ENCODE data around the gene TGM4. TPM values are rescaled to one million over a fixed set of nuclear protein-coding genes. Genes with fewer than 3 reads are reported as not detected.

TGM4 gene
- total RNA-seq, 1 donor from 2014 or later = 0.18 TPM

DNA sequence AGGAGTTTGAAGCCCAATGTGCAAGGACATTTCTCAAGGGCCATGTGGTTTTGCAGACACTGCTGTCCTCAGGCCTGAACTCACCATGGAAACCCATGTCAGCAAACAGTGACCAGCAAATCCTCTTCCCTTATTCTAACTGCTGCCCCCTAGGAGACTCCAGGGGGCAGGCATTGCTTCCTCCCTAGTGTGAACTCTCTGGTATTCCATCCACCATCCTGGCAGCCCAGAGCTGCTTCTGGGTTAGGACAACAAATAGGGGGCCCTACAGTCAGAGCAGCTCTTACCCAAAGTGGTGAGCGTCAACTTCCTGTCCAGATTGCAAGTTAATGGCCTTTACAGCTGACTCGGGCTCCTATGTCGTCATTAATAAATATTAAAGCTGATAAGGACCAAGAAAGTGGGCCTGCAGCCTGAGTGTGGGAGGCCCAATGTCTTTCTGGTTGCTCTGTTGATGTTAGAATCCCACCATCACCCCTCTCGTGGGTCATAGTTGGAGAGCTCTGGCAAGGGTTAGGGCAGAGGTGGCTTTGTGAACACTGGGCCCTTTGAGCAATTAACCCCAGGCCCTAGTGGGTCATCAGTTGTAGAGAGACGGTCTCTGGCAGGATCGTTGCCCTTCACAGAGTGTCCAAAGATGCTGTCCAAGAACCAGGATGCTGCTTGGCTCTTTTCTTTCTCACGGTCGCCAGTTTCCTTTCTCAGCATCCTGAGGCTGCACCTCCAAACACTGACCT lies 41.5 kb downstream of the TGM4 start:
- Histone ChIP-seq H3K27ac (ENCODE audit: low read depth, low read length) (no peak overlapping the region), H3K4me1 (ENCODE audit: insufficient read depth, low read length) (no peaks in the 10 kb centered on the region), H4K20me1 (ENCODE audit: insufficient read depth, low read length) (no peaks in the 10 kb centered on the region), H3K36me3 (ENCODE audit: insufficient read depth, low read length) (no peaks in the 10 kb centered on the region), H2AFZ (ENCODE audit: low read depth, low read length) (no peak overlapping the region), H3K27me3 (ENCODE audit: insufficient read depth, low read length) (no peaks in the 10 kb centered on the region), H3K4me3 (ENCODE audit: insufficient read depth, low read depth, low read length) (no peak overlapping the region), H3K9ac (ENCODE audit: low read length) (no peak overlapping the region), H3K9me3 (ENCODE audit: insufficient read depth, low read depth, low read length) (peaks cover 4% of the 10 kb centered on the region), H3K4me2 (ENCODE audit: low read length) (no peak overlapping the region), H3K79me2 (ENCODE audit: insufficient read depth, low read length) (no peaks in the 10 kb centered on the region)
- Mint-ChIP-seq H3K36me3 (ENCODE audit: low read depth, unreplicated experiment) (peaks cover 17% of the 10 kb centered on the region), H3K9me3 (ENCODE audit: unreplicated experiment) (peaks cover 18% of the 10 kb centered on the region), H3K4me3 (ENCODE audit: unreplicated experiment) (no peak overlapping the region), H3K27ac (ENCODE audit: unreplicated experiment) (no peak overlapping the region), H3K27me3 (ENCODE audit: low read depth, unreplicated experiment) (no peaks in the 10 kb centered on the region), H3K4me1 (ENCODE audit: low read depth, unreplicated experiment) (no peaks in the 10 kb centered on the region)
- DNase-seq (ENCODE audit: low read depth) = no peak
- FAIRE-seq = no peak
- TF ChIP-seq, protein P1, sequence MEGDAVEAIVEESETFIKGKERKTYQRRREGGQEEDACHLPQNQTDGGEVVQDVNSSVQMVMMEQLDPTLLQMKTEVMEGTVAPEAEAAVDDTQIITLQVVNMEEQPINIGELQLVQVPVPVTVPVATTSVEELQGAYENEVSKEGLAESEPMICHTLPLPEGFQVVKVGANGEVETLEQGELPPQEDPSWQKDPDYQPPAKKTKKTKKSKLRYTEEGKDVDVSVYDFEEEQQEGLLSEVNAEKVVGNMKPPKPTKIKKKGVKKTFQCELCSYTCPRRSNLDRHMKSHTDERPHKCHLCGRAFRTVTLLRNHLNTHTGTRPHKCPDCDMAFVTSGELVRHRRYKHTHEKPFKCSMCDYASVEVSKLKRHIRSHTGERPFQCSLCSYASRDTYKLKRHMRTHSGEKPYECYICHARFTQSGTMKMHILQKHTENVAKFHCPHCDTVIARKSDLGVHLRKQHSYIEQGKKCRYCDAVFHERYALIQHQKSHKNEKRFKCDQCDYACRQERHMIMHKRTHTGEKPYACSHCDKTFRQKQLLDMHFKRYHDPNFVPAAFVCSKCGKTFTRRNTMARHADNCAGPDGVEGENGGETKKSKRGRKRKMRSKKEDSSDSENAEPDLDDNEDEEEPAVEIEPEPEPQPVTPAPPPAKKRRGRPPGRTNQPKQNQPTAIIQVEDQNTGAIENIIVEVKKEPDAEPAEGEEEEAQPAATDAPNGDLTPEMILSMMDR (IDR thresholded peaks at IDR 0.05; ENCODE audit: insufficient read depth, low read depth, low read length) = no peak
- no peak for TF ChIP-seq EZH2 (IDR thresholded peaks at IDR 0.05; ENCODE audit: insufficient read depth, low read length)

DNA sequence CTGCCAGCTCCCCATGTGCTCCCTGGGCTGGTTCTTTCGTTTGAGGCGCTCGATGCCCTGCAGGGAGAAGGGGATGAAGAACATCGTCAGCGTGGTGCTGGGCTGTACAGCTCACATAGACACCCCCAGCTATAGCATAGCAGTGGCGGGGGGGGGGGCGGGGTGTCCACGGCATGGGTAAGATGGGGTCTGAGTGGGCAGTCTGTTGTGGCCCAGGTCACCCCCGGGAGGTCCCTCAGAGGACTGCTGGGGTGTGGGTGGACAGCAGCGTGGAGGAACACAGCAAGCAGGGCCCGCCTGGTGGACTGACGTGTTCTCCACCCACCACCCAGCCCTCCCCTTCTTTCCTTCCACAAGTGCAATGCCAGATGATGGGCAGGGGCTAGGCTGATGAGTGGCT lies 43.7 kb downstream of the TGM4 start:
- H3K27me3 ChIP-seq (ENCODE audit: insufficient read depth, low read length) = no peaks in the 10 kb centered on the region
- H3K27me3 Mint-ChIP-seq (ENCODE audit: low read depth, unreplicated experiment) = no peaks in the 10 kb centered on the region
- no peaks in the 10 kb centered on the region for H3K4me1 ChIP-seq (ENCODE audit: insufficient read depth, low read length)
- no peaks in the 10 kb centered on the region for H3K79me2 ChIP-seq (ENCODE audit: insufficient read depth, low read length)
- H3K9me3 Mint-ChIP-seq (ENCODE audit: unreplicated experiment) = peaks cover 10% of the 10 kb centered on the region
- no peak overlapping the region for H3K4me3 ChIP-seq (ENCODE audit: insufficient read depth, low read depth, low read length)
- TF ChIP-seq, protein P1 (IDR thresholded peaks at IDR 0.05; ENCODE audit: insufficient read depth, low read depth, low read length) = no peak
- no peak for TF ChIP-seq EZH2 (IDR thresholded peaks at IDR 0.05; ENCODE audit: insufficient read depth, low read length)
- H3K27ac ChIP-seq (ENCODE audit: low read depth, low read length) = no peak overlapping the region
- H3K36me3 Mint-ChIP-seq (ENCODE audit: low read depth, unreplicated experiment) = peaks cover 22% of the 10 kb centered on the region
- H3K36me3 ChIP-seq (ENCODE audit: insufficient read depth, low read length) = no peaks in the 10 kb centered on the region
- H3K9ac ChIP-seq (ENCODE audit: low read length) = no peak overlapping the region
- no peaks in the 10 kb centered on the region for H3K4me1 Mint-ChIP-seq (ENCODE audit: low read depth, unreplicated experiment)
- no peaks in the 10 kb centered on the region for H3K9me3 ChIP-seq (ENCODE audit: insufficient read depth, low read depth, low read length)
- FAIRE-seq (no peak), DNase-seq (ENCODE audit: low read depth) (no peak)
- no peak overlapping the region for H3K27ac Mint-ChIP-seq (ENCODE audit: unreplicated experiment)
- no peaks in the 10 kb centered on the region for H4K20me1 ChIP-seq (ENCODE audit: insufficient read depth, low read length)
- H3K4me3 Mint-ChIP-seq (ENCODE audit: unreplicated experiment) = no peak overlapping the region
- H3K4me2 ChIP-seq (ENCODE audit: low read length) = no peak overlapping the region
- no peak overlapping the region for H2AFZ ChIP-seq (ENCODE audit: low read depth, low read length)

GRCh38 chr3:44918581-44918980 lies 44.2 kb downstream of the TGM4 start:
- Mint-ChIP-seq H3K27ac (ENCODE audit: unreplicated experiment) (no peak overlapping the region), H3K4me3 (ENCODE audit: unreplicated experiment) (no peak overlapping the region), H3K36me3 (ENCODE audit: low read depth, unreplicated experiment) (peaks cover 22% of the 10 kb centered on the region), H3K27me3 (ENCODE audit: low read depth, unreplicated experiment) (no peaks in the 10 kb centered on the region), H3K9me3 (ENCODE audit: unreplicated experiment) (peaks cover 8% of the 10 kb centered on the region), H3K4me1 (ENCODE audit: low read depth, unreplicated experiment) (no peaks in the 10 kb centered on the region)
- no peaks in the 10 kb centered on the region for H4K20me1 ChIP-seq (ENCODE audit: insufficient read depth, low read length)
- TF ChIP-seq, protein P1 (IDR thresholded peaks at IDR 0.05; ENCODE audit: insufficient read depth, low read depth, low read length) = no peak
- TF ChIP-seq EZH2 (IDR thresholded peaks at IDR 0.05; ENCODE audit: insufficient read depth, low read length) = no peak
- no peak overlapping the region for H2AFZ ChIP-seq (ENCODE audit: low read depth, low read length)
- no peaks in the 10 kb centered on the region for H3K36me3 ChIP-seq (ENCODE audit: insufficient read depth, low read length)
- no peaks in the 10 kb centered on the region for H3K4me1 ChIP-seq (ENCODE audit: insufficient read depth, low read length)
- H3K4me2 ChIP-seq (ENCODE audit: low read length) = no peak overlapping the region
- no peak overlapping the region for H3K9ac ChIP-seq (ENCODE audit: low read length)
- FAIRE-seq (no peak), DNase-seq (ENCODE audit: low read depth) (no peak)
- no peak overlapping the region for H3K4me3 ChIP-seq (ENCODE audit: insufficient read depth, low read depth, low read length)
- no peaks in the 10 kb centered on the region for H3K27me3 ChIP-seq (ENCODE audit: insufficient read depth, low read length)
- H3K27ac ChIP-seq (ENCODE audit: low read depth, low read length) = no peak overlapping the region
- H3K9me3 ChIP-seq (ENCODE audit: insufficient read depth, low read depth, low read length) = no peaks in the 10 kb centered on the region
- no peaks in the 10 kb centered on the region for H3K79me2 ChIP-seq (ENCODE audit: insufficient read depth, low read length)

Data from astrocyte (in vitro differentiated cells and primary cell).